LHCN-M2 (cell line): ENCODE results near the gene PSAPL1. TPM values are rescaled to one million over a fixed set of nuclear protein-coding genes. Genes with fewer than 3 reads are reported as not detected.

Experiments
- DNase-seq: peaks from one replicate; pipeline ENCODE4 v3.0.0-alpha.2; 2012; ENCODE audit warnings: low read depth
- total RNA-seq: library from RNA; depleted of rRNA; stranded (reverse); fragments of >200 nt; gene quantifications from 2 replicates; pipeline ENCODE4 v1.2.3, GENCODE V29; 2014

PSAPL1 gene
- total RNA-seq, 1 experiment from 2014 or later, result not detected

DNA sequence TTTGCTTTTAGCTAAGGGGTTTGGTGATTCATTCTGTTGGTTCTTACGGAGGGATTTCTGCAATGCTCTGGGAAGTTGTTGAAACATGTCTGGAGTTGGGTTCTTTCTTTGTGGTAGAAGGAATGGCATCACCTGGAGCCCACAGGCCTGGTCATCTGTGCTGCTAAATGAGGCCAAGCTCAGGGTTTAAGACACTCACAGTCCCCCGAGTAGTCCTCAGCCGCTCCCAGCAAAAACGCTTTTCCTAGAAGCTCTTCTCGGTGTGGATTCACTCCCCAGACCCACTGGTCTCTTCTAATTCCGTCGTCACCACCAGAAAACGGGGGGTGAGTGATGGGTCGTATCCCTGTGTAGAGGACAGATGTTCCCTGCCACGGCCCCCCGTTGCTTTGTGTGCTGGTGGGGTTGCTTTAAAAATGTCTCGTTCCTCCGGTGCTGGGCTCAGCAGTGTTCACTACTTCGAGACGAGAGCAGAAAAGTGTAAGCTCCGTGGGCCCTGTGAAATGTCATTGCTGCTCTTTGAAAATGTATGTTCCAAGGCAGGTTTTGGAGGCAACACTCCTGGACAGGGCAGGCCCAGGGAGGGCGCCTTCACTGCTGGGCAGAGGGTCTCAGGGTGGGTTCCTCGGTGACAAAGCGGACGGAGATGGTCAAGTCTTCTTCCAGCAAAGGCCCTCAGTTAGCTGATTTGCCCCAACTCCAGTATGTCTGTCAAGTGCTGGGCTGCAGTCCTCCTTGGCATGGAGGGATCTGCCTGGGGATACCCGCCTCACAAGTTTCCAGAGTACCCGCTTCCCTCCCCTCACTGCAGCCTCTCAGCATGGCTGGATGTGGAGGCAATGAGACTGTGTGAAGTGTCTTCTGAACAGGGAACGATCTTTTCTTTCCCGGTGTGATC is 37.3 kb downstream of the PSAPL1 start:
- DNase-seq, result peak; percentile 6

DNA sequence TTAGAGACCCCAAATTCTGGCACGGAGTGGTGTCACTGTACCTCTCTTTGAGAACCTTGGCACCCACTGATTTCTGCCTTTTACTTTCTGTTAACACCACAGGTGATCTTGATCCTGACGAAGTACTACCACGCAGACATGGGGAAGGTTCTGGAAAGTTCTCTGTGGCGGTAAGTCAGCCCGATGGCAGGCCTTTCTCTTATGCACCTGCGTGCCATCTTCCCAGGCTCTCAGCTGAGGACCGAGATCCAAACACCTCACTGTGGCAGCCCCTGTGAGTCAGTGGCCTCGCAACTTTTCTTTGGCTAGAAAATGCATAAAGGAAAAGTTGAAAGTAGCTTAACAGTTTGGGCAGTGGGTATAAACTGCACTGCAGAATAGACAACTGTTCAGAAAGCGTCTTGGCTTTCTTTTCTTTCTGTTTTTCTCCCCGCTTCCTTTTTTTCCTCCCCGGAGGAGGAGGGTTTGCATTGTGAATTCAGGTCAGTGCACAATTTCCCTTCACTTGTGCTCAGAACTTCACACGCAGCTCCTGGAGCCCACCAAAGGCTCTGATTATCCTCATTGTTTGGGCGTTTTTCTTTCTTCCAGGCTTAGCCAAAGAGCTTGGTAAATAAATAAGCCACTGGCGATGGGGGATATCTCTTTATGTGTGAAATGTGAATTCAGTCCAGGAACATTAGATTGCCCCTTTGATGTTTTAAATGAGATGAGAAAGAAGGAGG is 38.4 kb downstream of the PSAPL1 start:
- no peak for DNase-seq

DNA sequence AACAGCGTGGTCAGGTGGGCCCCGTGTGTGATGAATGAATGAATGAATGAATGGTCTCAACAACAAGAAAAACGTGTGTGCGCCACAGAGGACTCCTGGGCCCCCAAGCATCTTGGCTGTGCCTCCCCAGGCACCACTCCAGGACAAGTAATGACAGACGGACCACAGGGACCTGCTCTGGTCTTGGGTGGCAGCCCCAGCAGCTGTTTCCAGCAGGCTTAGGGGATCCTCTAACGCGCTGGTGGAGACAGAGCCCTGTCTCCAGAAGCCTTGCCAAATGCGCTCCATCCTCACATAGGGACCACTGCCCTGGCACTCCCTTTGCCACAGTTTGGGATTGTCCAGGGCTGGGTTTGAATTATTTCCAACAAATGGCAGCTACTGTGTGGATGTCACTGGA is 39.1 kb downstream of the PSAPL1 start:
- no peak for DNase-seq

DNA sequence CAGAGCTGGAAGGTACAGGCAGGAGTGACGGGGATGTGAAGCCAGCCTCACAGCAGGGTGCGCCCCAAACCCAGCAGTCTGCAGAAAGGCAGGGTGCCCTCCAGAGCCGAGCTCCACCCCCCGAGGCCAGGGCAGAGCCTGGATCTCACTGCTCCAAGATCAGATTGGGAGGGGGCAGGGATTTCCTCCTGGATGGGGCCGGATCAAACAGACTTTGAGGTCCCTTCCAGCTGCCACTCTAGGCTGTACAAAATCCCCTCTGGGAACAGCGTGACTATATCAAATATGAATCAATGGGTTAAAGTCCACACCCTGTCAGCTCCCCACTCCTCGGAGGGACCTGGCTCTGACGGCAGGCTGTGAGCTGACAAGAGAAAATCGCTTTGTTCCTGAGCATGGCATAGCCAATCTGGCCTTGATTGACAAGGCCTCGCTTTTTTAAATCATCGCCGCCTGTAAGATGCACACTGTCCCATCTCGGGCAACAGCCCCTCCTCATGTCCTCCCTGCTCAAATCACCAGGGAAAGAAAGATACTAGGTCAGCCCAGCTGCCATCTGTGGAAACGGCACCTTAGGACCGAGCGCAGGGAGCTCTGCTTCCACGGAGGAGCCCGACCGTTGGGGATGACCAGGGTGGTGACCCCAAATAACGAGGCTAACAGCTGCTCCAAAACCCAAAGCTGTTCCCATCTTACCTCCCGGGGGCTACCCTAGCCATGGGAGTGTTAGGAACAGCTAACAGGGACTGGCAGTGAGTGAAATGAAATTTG is 39.9 kb downstream of the PSAPL1 start:
- DNase-seq, result no peak

DNA sequence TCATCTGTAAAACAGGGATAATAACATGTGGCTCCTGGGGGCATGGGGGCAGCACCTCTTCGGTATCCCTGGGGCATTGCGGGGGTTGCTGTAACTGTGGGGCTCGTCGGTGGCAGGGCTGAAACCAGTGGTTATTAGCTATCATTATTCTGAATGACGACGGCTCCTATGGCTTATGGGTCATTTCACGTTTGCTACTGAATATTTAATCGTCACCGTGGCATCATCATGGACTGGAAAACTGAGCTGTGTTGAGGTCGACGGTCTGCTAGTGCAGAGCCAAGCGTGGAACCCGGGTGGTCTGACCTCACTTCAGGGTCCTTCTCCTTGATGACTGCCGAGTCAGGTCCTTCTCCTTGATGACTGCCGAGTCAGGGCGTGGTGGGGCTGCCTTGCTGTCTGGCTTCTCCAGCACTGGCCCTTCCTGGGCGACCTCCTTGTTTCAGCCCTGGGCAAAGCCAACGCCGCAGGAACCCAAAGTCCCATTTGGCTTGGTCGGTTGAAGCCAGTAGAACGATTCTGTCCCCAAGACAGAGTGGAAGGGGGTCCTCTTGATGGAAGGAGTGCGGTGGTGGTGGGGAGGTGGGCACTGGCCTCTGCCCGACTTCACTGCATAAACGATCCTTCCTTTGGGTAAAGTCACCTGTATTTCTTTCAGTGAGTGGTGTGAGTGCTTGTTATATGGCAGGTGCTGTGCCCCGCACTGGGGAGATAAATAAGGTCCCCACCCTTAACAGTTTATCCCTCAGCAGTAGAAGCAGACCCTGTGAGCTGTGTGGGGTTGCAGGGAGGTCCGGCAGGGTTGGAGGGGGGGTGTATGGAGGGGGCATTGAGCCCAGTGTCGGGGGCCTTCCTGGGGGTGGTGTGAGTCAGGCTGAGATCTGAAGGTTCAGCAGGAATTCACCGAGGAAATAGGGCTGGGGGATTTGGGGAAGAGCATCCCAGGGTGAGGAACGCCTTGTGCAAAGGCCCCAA is 40.8 kb downstream of the PSAPL1 start:
- DNase-seq, result no peak

DNA sequence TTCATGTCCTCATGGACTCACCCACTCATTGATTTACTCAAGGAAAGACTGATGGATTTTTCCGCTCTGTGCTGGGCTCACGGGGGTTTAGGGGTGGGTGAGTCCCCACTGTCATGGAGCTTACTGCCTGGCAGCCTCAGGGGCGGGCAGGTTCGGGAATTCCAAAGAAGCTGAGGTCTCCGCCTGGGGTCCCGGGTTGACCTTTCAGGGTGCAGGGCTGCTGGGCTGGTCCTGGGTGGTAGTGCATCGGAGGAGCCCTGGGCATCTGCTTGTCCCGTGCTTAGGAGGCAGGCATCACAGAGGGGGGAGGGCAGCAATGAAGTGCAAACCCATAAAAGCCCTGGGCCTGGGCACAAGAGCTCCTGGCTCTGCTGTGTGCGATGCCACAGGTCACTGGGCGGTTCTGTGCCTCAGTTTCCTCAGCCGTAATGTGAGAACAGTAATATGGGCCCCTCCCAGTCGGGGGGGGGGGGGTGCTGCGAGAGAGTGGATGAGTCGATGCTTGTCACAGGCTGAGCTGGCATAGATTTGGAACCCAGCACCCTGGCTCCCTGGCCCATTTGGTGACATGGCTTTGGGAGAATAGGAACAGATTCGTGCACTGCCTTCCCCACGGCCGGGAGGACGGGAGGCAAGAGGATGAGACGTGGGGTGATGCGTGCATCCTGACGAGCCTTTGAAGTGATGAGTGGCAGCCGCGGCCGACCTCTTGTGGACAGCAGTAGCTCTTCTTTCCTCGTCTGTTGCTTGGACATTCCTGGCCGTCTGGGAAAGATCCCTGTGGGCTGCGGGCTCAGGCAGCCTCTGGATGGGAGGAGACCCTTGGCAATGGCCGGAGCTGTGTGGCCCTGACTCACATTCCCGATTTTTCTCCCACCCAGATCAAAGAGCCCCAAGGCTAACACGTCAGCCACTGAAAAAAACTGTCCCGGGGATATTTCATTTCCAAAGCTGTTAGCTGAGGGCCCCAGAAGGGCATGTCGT is 42.0 kb downstream of the PSAPL1 start:
- peak; percentile 23 for DNase-seq

DNA sequence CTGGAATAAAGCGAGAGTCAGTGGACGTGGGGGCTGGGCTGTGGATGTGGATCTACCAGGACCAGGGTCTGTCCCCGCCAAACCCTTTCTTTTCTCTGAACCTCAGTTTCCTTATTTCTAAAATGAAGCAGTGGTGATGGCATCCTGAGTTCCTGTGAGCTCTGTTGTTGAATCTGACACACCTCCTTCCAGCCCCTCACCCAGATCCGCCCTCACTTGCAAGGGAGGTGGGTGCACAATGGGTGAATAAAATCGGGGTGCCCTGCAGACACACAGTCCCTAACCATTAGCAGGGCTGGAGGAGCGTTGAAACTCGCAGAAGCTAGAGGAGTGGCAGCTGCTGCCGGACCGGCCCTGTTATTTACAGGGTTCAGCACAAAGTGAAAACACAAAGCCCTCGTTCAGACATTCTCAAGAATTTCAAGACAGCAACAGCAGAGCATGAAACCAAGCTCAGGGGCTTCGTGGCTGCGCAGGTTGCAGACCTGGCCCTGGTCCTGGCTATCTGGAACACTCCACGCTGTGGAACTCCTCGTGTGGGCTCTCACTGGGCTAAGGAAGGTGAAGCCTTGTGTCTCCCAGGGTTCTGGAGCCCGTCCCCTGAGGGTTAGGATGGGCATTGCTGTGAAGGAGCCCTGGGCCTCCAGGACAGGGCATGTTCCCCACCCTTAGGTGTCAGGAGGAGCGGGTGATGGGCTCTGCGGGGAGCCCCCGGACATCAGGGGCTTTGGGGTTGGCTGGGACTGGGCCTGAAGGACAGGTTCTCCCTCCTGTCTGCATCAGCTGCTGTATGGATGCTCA is 42.9 kb downstream of the PSAPL1 start:
- DNase-seq, result no peak

DNA sequence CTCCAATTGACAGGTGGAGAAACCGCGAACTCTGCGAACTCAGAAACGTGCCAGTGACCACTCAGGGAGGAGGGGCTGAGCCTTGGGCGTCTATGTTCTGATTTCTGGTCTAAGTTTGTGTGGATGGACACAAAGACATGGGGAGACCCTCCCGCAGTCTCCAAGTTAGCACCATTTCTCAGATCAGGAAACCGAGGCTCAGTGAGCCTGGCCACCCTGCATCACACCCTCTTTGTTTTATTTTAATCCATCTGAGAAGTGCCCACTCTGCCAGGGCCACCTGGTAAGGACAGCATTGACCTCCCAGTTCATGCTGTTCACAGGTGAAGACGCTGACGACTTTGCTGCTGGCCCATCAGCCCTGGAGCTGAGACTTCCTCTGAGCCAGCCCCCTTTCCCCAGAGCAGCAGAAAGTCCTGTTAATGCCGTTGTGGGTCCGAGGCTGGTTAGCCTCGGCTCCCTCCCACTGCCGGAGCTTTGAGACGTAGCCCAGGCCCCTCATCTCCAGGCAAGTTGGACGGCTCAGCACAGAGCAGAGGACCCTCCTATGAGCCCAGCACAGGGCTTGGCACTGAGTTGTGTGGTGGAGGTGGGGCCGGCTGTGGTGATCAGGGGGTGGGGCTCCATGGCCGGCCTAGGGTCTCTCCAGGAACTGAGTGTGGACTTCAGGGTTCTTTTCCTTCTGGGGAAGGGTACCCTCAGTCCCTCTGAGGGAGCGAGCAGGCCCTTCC is 43.7 kb downstream of the PSAPL1 start:
- DNase-seq, result no peak

DNA sequence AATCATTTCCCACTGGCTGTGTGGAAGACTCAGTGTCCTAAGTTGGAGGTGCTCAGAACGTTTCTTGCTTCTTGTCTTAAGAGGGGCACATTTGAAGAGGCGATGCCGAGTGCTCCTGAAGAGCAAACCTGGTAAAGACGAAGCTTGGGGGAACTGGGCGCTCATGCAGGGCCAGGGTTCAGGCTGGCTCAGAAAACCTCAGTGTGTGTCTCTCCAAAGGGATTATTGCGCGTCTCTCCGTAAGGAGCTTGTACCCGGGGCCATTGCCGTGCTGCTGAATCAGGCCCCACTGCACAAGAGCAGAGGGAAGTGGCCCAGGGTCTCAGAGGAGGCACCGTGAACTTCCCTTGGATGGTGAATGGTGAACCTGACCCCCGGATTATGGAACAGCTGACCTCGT is 44.4 kb downstream of the PSAPL1 start:
- DNase-seq, result no peak

DNA sequence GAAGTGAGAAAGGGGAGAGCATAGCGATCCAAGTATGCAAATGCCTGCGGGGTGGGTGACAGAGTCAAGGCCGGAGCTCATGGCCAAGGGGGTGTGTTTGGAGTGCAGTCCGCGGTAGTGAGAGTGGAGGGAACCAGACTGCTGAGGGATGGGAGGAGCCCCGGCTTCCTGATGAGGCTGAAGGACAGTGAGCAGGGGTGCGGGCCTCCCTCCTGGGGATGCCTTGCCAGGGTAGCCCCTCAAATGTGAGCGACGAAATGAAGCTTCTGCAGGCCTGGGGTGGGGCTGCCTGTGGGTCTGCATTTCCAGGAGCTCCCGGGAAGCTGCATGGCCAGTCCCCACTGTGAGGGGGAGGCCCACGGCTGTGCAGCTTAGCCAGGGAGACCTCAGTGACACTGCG is 45.0 kb downstream of the PSAPL1 start:
- no peak for DNase-seq

DNA sequence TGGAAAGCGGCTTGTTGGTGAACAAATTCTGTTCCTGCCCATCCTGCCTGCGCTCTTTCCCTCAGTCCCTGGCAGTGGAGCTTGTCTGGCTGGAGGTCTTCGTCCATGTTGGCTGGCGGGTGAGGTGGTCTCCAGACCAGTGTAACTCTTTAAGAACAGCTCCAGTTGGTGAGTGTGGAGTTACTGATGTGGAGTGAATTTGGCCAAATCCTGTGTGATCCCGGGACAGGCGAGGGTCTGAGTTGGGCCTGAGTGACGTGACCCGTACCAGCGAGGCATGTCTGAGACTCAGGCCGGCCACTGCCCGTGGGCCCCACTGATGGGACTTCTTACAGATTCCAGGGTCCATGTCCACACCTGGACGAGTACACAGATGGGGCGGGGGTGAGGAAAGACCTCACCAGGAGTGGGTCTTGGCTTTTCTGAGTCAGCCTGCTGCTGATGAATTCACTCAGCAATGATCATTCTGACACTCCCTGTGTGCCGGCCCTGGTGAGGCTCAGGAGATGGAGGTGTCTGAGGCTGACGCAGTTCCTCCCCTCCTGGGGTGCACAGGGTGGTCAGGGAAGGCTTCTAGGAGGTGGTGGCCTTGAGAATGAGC is 45.5 kb downstream of the PSAPL1 start:
- no peak for DNase-seq

DNA sequence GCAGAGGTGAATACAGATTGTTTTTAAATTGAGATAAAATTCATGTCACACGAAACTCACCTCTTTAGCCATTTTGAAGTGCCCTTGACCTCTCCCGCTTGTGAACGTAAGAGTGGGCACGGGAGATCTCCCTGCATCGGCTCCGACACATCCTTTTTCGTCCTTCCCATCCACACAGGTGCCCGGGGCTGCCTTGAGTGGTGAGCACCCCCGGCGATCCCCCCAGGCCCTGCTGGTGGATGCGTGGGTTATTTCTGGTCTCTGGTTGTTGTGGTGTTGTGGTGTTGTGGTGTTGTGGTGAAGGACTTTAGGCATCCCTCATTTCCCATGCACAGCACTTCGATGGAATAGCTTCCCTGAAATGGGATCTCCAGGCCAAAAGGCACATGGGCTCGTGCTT is 46.1 kb downstream of the PSAPL1 start:
- DNase-seq, result no peak

DNA sequence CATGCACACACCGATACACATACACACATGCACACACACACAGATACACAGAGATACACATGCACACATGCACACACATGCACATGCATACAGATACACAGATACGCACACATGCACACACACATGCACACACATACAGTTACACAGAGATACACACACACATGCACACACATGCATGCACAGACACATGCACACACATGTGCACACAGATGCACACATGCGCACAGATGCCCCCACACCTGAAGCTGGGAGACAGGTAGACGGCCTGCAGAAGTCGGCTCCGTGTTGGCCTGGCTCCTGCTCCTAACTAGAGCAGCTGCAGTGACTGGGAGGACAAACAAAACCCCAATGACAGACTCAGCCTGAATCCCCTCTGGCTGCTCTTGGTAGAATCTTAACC is 46.8 kb downstream of the PSAPL1 start:
- no peak for DNase-seq

DNA sequence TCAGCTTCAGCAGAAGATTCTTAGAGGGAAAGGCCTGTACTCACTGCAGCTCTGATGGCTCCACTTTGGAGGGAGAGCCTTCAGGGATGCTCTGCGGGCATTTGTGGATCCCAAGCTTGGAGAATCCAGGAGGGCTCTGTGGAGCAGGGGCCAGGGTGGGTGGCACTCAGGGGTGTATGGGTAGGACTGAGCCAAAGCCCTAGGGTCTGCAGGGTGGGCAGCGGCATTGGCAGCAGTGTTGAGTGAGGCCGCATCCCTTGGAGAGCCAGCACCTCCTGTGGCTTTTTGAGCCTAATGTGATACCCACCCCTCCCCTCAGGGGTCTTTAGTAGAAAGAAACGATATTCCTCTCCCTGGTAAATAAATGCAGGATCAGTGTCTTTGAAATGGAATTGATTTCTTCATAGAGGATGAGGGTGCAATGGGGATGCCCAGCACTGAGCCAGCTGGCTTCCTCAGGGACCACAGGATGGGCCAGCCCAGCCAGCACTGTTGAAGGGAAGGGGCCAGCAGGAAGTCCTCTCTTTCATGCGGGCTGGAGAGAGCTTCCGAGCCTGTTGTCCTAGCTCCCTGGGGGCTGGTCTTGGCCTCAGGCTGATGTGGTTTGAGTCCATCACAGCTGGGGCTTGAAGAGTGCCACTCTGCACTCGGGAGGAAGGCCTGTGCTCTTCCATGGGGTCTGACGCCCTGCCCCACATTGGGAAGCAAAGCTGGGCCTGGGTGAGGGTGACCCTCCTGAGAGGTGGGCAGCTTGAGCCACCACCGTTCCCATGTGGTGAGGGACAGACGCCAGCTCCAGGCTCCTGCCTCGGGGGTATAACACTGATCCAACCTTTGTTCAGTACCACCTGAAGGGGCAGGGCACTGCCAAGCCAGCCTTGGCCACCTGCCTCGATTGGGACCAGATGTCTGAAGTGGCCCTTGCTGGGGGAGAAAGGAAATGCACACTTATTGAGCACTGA is 49.5 kb downstream of the PSAPL1 start:
- DNase-seq, result no peak

DNA sequence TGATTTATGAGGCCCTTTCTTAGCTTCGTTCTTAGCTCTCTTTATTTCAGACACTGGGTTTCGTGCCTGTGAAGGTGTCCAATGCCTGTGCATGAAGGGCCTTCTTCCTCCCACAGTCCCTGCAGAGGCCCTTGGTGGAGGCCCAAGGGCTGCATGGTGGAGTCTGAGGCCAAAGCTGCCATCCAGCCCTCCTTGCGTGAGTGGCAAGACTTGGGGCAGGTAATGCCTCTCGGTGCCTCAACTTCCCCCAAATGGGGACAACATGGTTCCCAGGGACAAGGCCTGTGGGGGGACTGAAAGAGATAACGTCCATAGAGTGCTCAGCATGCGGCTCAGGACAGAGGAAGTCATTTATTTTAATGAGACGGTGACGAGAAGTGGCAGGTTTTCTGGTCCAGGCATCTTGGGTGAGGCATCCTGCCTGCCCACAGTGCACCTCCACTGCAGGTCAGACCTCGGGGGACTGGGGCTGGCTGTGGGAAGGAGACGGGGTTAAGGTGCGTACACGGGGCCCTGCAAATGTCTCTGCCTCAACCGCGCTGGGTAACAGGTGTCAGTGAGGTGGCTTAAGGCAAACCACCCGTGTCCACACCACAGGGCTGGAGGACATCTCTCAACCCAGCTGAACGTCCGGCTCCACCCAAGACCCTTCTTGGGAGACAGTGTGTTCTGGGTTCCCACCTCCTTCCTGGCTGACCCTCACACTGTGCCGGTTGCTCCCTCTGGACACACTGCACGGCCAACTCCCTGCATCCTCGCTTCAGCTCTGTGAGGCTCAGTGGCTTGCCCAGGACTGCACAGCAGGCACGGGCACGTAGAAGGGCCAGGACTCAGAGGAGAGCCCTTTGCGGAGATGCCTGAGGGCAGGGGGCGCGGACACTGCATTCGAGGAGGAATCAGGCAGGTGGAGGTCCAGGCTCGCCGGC is 50.5 kb downstream of the PSAPL1 start:
- DNase-seq, result no peak
